Measurements from ENCODE around the gene RPS6KA2.
"Not testable (repeated sequence)": the region's sequence is repeated elsewhere in the genome, so short reads cannot be mapped to it uniquely, and the experiment has no call there.

Gene RPS6KA2

GRCh38 chr6:166365806-166366205 is 261.2 kb downstream of the RPS6KA2 start:
- no peak for DNase-seq (ENCODE audit: low read depth)

- DNase-seq (ENCODE audit: low read depth), result no peak
Measured at GRCh38 chr6:166365221-166365620, 261.8 kb downstream of the RPS6KA2 start.

- DNase-seq (ENCODE audit: low read depth), result no peak
Measured at GRCh38 chr6:166364456-166364855, 262.6 kb downstream of the RPS6KA2 start.

- DNase-seq (ENCODE audit: low read depth), result not testable (repeated sequence)
Measured at GRCh38 chr6:166362427-166362826, 264.6 kb downstream of the RPS6KA2 start.

GRCh38 chr6:166361077-166361429 is 266.0 kb downstream of the RPS6KA2 start:
- DNase-seq (ENCODE audit: low read depth), result no peak

GRCh38 chr6:166360243-166361076 is 266.6 kb downstream of the RPS6KA2 start:
- no peak for DNase-seq (ENCODE audit: low read depth)
